ENCODE data around the gene PRKAB1. TPM values are rescaled to one million over a fixed set of nuclear protein-coding genes. Genes with fewer than 3 reads are reported as not detected.

Gene PRKAB1
- total and polyA plus RNA-seq, 2 experiments from 2014 or later, result 35.8 to 184 TPM

GRCh38 chr12:119686355-119686754, 18.4 kb downstream of the PRKAB1 start:
- TF ChIP-seq CTCF (IDR thresholded peaks at IDR 0.05; ENCODE audit: low read depth, low read length), result no peak
- Histone ChIP-seq H3K9me3 (ENCODE audit: low read depth) (no peaks in the 10 kb centered on the region), H3K4me3 (no peak overlapping the region), H3K36me3 (peaks cover 2% of the 10 kb centered on the region), H3K27ac (no peak overlapping the region), H3K4me1 (ENCODE audit: low read depth) (no peaks in the 10 kb centered on the region), H3K27me3 (no peaks in the 10 kb centered on the region)
- no peak for DNase-seq (ENCODE audit: low read depth in 1 of 2, low spot score in 1 of 2)

GRCh38 chr12:119686776-119687175, 18.8 kb downstream of the PRKAB1 start:
- Histone ChIP-seq H3K9me3 (ENCODE audit: low read depth) (no peaks in the 10 kb centered on the region), H3K36me3 (no peaks in the 10 kb centered on the region), H3K27me3 (no peaks in the 10 kb centered on the region), H3K27ac (no peak overlapping the region), H3K4me1 (ENCODE audit: low read depth) (no peaks in the 10 kb centered on the region), H3K4me3 (no peak overlapping the region)
- TF ChIP-seq CTCF (IDR thresholded peaks at IDR 0.05; ENCODE audit: low read depth, low read length), result no peak
- DNase-seq (ENCODE audit: low read depth in 1 of 2, low spot score in 1 of 2), result no peak

GRCh38 chr12:119687406-119687805, 19.5 kb downstream of the PRKAB1 start:
- no peak for TF ChIP-seq CTCF (IDR thresholded peaks at IDR 0.05; ENCODE audit: low read depth, low read length)
- H3K27me3 ChIP-seq, result no peaks in the 10 kb centered on the region
- H3K36me3 ChIP-seq, result no peaks in the 10 kb centered on the region
- no peak for DNase-seq (ENCODE audit: low read depth in 1 of 2, low spot score in 1 of 2)
- H3K4me3 ChIP-seq, result no peak overlapping the region
- H3K4me1 ChIP-seq (ENCODE audit: low read depth), result no peaks in the 10 kb centered on the region
- H3K27ac ChIP-seq, result no peak overlapping the region
- H3K9me3 ChIP-seq (ENCODE audit: low read depth), result no peaks in the 10 kb centered on the region

- Histone ChIP-seq H3K27me3 (no peaks in the 10 kb centered on the region), H3K4me1 (ENCODE audit: low read depth) (no peaks in the 10 kb centered on the region), H3K27ac (no peak overlapping the region), H3K36me3 (no peaks in the 10 kb centered on the region), H3K4me3 (no peak overlapping the region), H3K9me3 (ENCODE audit: low read depth) (no peaks in the 10 kb centered on the region)
- DNase-seq (ENCODE audit: low read depth in 1 of 2, low spot score in 1 of 2), result no peak
- TF ChIP-seq CTCF (IDR thresholded peaks at IDR 0.05; ENCODE audit: low read depth, low read length), result no peak
Observed at GRCh38 chr12:119687879-119688278, 19.9 kb downstream of the PRKAB1 start.

- H3K27me3 ChIP-seq, result no peaks in the 10 kb centered on the region
- TF ChIP-seq CTCF (IDR thresholded peaks at IDR 0.05; ENCODE audit: low read depth, low read length), result no peak
Observed at GRCh38 chr12:119689935-119690500, 22.1 kb downstream of the PRKAB1 start.

More at GRCh38 chr12:119689935-119690500, 22.1 kb downstream of the PRKAB1 start:
- no peak overlapping the region for H3K4me3 ChIP-seq
- no peaks in the 10 kb centered on the region for H3K9me3 ChIP-seq (ENCODE audit: low read depth)
- no peak for DNase-seq (ENCODE audit: low read depth in 1 of 2, low spot score in 1 of 2)
- H3K36me3 ChIP-seq, result no peaks in the 10 kb centered on the region
- H3K27ac ChIP-seq, result no peak overlapping the region
- H3K4me1 ChIP-seq (ENCODE audit: low read depth), result no peaks in the 10 kb centered on the region
